GM12878 (cell line): Measurements from ENCODE around the gene TMEM131L. TPM values are rescaled to one million over a fixed set of nuclear protein-coding genes. Genes with fewer than 3 reads are reported as not detected.

ENCODE experiments used
- ATAC-seq: fragments of 200-7000 bp; cut with Tn5 transposase; 3 replicates; pipeline ENCODE4 v1.9.1; 2020; ENCODE audit warnings: mild to moderate bottlenecking, moderate library complexity
- BruUV-seq: library from RNA; stranded (reverse); fragments of 400-500 nt; replicated peaks from 2 replicates; lab custom pipeline; 2021; lab: Mats Ljungman, UMichigan
- CTCF ChIA-PET: fragments of 300-600 bp; sonication (Branson Sonifier 250); formaldehyde crosslinking; extraction: SDS; loops from one replicate; lab custom pipeline; 2021; ENCODE audit warnings: inconsistent platforms; lab: Yijun Ruan, JAX
- POLR2A ChIA-PET: fragments of 350-600 bp; formaldehyde crosslinking; extraction: SDS; loops from one replicate; lab custom pipeline; 2021; ENCODE audit warnings: inconsistent platforms; lab: Charles Lee
- RAD21 ChIA-PET: fragments of 300-600 bp; sonication (Branson Sonifier 250); formaldehyde crosslinking; loops from one replicate; lab custom pipeline; 2023; ENCODE audit warnings: antibody characterized with exemption; ENCODE audit not compliant: unreplicated experiment; lab: Charles Lee
- SMC1A ChIA-PET: fragments of 300-600 bp; sonication (Branson Sonifier 250); formaldehyde crosslinking; loops from one replicate; lab custom pipeline; 2023; ENCODE audit not compliant: unreplicated experiment, uncharacterized antibody; lab: Charles Lee
- DNase-seq: peaks from one replicate; pipeline ENCODE4 v3.0.0-alpha.2; 2011; ENCODE audit warnings: low read depth, low spot score
- FAIRE-seq: peaks from 3 replicates; lab custom pipeline; 2011; peaks lifted over from hg19 to GRCh38; lab: Jason Lieb, UNC
- H2AFZ ChIP-seq: 2 replicates; pipeline ENCODE4 v1.6.0; 2011; ENCODE audit warnings: low read depth, low read length, control low read depth; ENCODE audit not compliant: control insufficient read depth
- H3K27ac ChIP-seq: 2 replicates; pipeline ENCODE4 v1.5.1; 2011; ENCODE audit warnings: control low read depth; ENCODE audit not compliant: control insufficient read depth, insufficient read depth
- H3K27me3 ChIP-seq, 2 experiments: replicated peaks in 1 of 2; 2 replicates each; pipeline versions ENCODE4 v1.6.0 to v1.6.1; 2011; ENCODE audit warnings: low read length in 1 of 2; ENCODE audit not compliant: control insufficient read depth in 2 of 2, insufficient read depth in 2 of 2
- H3K36me3 ChIP-seq, 2 experiments: 2 replicates each; pipeline ENCODE4 v1.5.1; 2011; ENCODE audit warnings: low read length in 1 of 2; ENCODE audit not compliant: control insufficient read depth in 2 of 2, insufficient read depth in 2 of 2
- H3K4me1 ChIP-seq: 2 replicates; pipeline ENCODE4 v1.6.1; 2011; ENCODE audit warnings: mild to moderate bottlenecking, low read length, moderate library complexity, mixed read lengths; ENCODE audit not compliant: control insufficient read depth, insufficient read depth
- H3K4me2 ChIP-seq: 2 replicates; pipeline ENCODE4 v1.6.0; 2011; ENCODE audit warnings: control low read depth; ENCODE audit not compliant: control insufficient read depth, insufficient read depth
- H3K4me3 ChIP-seq: fragments of 200-600 bp; sonication (generic); 2 replicates; pipeline ENCODE4 v1.5.1; 2016
- H3K79me2 ChIP-seq: 2 replicates; pipeline ENCODE4 v1.6.0; 2011; ENCODE audit warnings: low read length; ENCODE audit not compliant: control insufficient read depth, insufficient read depth
- H3K9ac ChIP-seq: 2 replicates; pipeline ENCODE4 v1.8.0; 2011; ENCODE audit warnings: low read length, control low read depth, mixed read lengths; ENCODE audit not compliant: control insufficient read depth, insufficient read depth
- H3K9me3 ChIP-seq: replicated peaks from 3 replicates; pipeline ENCODE4 v1.5.1; 2011; ENCODE audit warnings: mild to moderate bottlenecking, low read length; ENCODE audit not compliant: control insufficient read depth, insufficient read depth
- H4K20me1 ChIP-seq: 2 replicates; pipeline ENCODE4 v1.6.0; 2011; ENCODE audit not compliant: control insufficient read depth, insufficient read depth
- KAT2A ChIP-seq: conservative IDR thresholded peaks from 2 replicates; pipeline ENCODE4 v1.6.1; 2011; ENCODE audit warnings: low read depth, low read length; ENCODE audit not compliant: control insufficient read depth
- LARP7 ChIP-seq: fragments of 450-650 bp; IDR thresholded peaks from 2 replicates; pipeline ENCODE4 v1.6.1; 2017; ENCODE audit warnings: mild to moderate bottlenecking
- MEF2A ChIP-seq: IDR thresholded peaks from 2 replicates; pipeline ENCODE4 v1.6.1; 2011; ENCODE audit warnings: low read depth, mild to moderate bottlenecking, low read length, moderate library complexity; ENCODE audit not compliant: insufficient read depth
- PBX3 ChIP-seq: IDR thresholded peaks from 2 replicates; pipeline ENCODE4 v1.6.1; 2011; ENCODE audit warnings: mild to moderate bottlenecking, low read depth, low read length, moderate library complexity; ENCODE audit not compliant: insufficient replicate concordance
- PKNOX1 ChIP-seq: fragments of 450-650 bp; IDR thresholded peaks from 2 replicates; pipeline ENCODE4 v1.6.1; 2016; ENCODE audit warnings: mild to moderate bottlenecking
- WGBS: methylation state at CpG from one replicate; pipeline ENCODE4 v1.1.6; 2016; ENCODE audit warnings: low lambda C conversion rate; ENCODE audit not compliant: insufficient replicate concordance, insufficient coverage; ENCODE audit errors: missing lambda C conversion rate; 5-methylcytosine and 5-hydroxymethylcytosine counted together
- in situ Hi-C: fragments of 300-500 bp; cut with MboI; formaldehyde crosslinking; loops from 9 replicates; pipeline ENCODE4 v1.14.3; 2018; ENCODE audit warnings: mixed read lengths
- intact Hi-C: fragments of 100-400 bp; cut with micrococcal nuclease; formaldehyde crosslinking; loops from one replicate; pipeline ENCODE4 v1.14.2; 2022; ENCODE audit not compliant: unreplicated experiment
- polyA plus RNA-seq, 11 experiments: library from polyadenylated mRNA; depleted of rRNA in 4 of 11; unstranded in 6 of 11; stranded (reverse) in 5 of 11; fragments of >200 nt; fragmentation: Nextera tagmentation in 4 of 11; fragmentation: Illumina TruSeq in 1 of 11; extraction: Ambion mirVana in 4 of 11; extraction: Trizol in 1 of 11; gene quantifications; 1 replicate in 1 of 11; 2 replicates in 10 of 11; pipeline versions ENCODE4 v1.2.1 to v1.2.3, GENCODE V29; 2011 to 2016; ENCODE audit warnings: inconsistent platforms in 2 of 11, missing spikeins in 2 of 11, low read depth in 1 of 11
- total RNA-seq, 4 experiments: library from RNA; depleted of rRNA in 3 of 4; stranded (reverse); fragments of >200 nt in 3 of 4; fragmentation: Illumina TruSeq in 1 of 4; extraction: Trizol in 1 of 4; gene quantifications; 2 replicates each; pipeline versions ENCODE4 v1.2.1 to v1.2.3, GENCODE V29; 2013 to 2021

The TMEM131L gene
- total and polyA plus RNA-seq, 10 of the 15 experiments (the other 5 are each of a cell fraction or from before 2014, with no cell fraction given): 8.5 to 101 (median 74.4) TPM

- H3K4me1 ChIP-seq: peaks cover 9% of the 10 kb centered on the region
- ChIA-PET RAD21 (no interaction called here), POLR2A (no interaction called here), CTCF (no interaction called here), SMC1A (interaction anchor here (1.7 kb wide), 1 partner anchor 11 kb away, joined by 7 read pairs; no protein-coding TSS in a partner anchor)
- no peaks in the 10 kb centered on the region for H3K79me2 ChIP-seq
- TF ChIP-seq PBX3 (no peak), PKNOX1 (no peak), LARP7 (no peak), MEF2A (no peak), KAT2A (no peak)
- no TSS peak for BruUV-seq
- H3K9me3 ChIP-seq: no peaks in the 10 kb centered on the region
- intact Hi-C loops: no loop called here
- no peak overlapping the region for H3K9ac ChIP-seq
- ATAC-seq (no peak), DNase-seq (no peak), FAIRE-seq (no peak)
- no peaks in the 10 kb centered on the region for H4K20me1 ChIP-seq
- no peak overlapping the region for H3K4me2 ChIP-seq
- no peak overlapping the region for H3K27ac ChIP-seq
- no peaks in the 10 kb centered on the region for H3K36me3 ChIP-seq
- H3K4me3 ChIP-seq: no peak overlapping the region
- in situ Hi-C loops: no loop called here
- H2AFZ ChIP-seq: no peak overlapping the region
- 91% methylated on average over 8 of the region's 8 CpGs for WGBS
- no peaks in the 10 kb centered on the region for H3K27me3 ChIP-seq
These were observed 12.8 kb upstream of the TMEM131L start for GRCh38 chr4:153453402-153453801.
